Activated CD4-positive, CD25-positive, alpha-beta regulatory T cell treated with anti-CD3 and anti-CD28 coated beads, Interleukin-2, amount 50 U/mL, for 16 hours (primary cell): ENCODE results near the gene LIPA.
"Not testable (repeated sequence)": the region's sequence is repeated elsewhere in the genome, so short reads cannot be mapped to it uniquely, and the experiment has no call there.

ENCODE experiments used
- DNase-seq: peaks from one replicate; pipeline ENCODE4 v3.0.0-alpha.2; 2020; ENCODE audit warnings: low read depth, low spot score

Gene LIPA

DNA sequence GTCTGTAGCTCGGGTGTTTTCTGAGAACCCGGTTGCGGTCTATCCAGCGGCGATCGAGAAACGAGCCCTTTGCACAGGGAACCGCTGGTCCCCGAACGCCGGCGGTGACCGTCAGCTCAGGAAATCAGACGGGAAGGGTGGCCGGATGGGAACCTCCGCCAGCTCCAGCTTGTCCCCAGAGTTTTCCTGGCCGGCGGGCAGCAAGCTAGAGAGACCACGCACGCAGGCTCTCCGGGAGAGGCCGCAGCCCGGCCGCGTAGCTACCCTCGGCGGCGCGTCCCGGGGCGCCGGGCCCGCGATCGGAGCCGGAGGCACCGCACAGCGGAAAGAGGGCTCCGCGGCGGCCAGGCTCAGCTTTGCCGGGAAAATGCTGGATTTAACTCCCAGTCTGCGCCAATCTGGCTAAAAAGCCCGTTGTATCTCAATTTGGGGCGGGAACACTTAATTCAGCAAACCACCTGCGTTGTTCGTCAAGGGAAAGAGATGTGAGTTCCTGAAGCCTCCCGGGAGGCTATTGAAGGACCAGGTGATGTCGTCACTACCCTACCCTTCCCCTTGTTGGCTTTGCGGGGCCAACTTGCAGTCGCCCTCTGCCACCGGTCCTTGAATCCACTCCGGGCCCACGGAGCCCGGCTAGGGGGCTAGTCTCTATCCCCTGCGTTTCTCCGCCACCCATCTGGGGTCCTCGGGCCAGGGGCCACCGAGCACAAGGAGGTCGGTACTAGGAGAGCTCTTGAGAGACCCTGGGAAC lies 43.6 kb downstream of the LIPA start:
- no peak for DNase-seq

DNA sequence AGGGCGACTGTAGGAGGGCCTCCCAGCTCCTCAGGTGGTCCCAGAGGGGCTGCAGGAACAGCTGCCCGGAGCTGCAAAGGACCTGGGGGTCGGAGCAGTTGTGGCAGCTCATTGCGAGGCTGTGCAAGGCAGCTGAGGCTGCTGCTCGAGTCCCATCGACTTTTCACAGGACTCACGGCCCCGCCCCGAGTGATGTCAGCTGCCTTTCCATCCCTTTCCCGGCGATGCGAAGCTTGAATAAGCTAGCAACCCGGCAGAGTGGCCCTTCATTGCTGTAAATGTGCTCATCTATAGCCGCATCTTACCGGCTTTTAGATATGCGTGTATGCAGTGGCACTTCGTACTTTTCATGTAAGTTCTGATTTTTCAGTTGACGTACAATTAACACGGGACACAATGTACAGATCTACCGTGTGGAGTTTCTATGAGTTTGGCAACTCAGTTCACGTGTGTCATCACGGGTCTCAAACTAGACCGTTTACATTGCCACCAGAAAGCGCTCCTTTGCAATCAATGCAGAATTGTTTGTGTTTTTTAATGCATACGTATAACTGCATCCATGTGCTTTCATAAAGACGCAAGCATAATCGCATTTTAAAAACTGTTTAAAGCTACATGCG lies 44.3 kb downstream of the LIPA start, which contains the start of gene CH25H:
Gene CH25H, minus strand, starts transcription at position 137 of the 620 bp plus-strand sequence. Its CDS starts 25 bp downstream, at position 112.
- DNase-seq = no peak

DNA sequence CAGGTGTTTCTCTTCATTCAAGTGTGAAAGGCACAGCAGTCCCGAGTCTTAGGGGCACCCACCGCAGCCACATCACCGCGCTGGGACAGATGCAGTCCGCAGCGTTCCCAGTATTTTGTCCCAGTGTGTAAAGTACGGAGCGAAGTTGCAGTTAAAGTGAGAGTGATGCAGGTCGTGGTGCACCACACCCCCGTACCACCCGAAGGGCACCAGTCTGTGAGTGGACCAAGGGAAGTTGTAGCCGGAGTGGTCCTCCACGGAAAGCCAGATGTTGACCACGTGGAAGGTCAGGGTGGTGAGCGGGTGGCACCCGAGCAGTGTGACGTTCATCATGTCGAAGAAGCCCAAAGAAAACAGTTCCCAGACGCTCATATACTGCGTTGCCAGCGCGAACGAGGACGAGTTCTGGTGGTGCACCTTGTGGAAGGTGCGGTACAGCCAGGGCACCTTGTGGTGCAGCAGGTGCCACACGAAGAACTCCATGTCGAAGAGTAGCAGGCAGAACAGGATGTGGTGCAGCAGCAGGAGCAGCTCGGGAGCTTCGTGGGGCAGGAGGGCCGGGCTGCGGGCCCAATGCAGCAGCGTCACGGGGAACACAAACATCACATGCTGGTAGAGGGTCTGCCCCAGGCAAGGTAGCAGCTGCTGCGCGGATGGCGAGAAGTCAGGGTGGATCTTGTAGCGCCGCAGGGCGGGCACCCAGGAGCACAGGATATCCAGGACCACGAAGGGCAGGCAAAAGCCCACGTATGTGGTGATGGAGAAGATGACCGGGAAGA lies 45.0 kb downstream of the LIPA start:
- no peak for DNase-seq

DNA sequence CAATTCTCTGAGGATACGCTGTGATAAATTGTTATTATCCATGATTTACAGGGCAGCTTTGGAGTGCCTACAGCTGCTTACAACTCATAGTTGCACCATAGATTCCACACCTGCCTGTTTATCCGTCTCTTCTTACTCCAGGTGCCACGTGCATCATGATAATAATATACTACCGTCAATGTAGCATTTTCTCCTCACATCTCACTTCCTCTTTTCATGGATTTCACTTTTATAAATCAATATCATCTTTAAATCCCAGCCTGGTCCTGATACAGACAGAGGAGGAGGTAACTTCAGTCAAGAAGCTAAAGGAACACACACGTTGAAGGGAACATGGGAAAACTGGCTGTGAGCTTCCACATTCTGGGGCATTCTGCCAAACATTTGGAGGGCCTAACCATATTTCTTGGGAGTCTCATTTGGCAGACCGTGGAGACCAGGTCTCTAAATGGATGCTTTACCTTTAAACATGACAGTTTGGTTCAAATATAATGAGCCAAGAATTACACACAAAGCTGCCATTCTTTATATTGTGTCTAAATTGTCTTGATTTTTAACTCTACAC lies 46.9 kb downstream of the LIPA start:
- no peak for DNase-seq

DNA sequence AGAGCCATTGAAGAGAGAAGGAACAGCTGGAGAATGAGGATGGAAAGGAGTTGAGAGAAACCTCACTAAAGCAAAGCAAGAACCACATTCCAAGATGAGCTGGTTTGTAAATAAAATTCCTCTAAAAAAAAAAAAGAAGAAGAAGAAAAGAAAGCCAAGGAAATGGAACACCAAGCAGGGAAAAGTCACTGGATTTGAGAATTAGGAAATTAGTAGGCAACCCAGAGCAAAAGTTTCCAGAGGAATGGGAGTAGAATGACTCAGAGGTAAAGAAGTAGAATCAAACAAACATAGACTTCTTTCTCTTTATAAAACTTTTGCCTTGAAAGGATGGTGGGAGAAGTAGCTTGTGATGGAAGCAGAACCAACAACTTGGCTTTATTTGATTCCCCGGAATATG lies 48.3 kb downstream of the LIPA start:
- DNase-seq = no peak

DNA sequence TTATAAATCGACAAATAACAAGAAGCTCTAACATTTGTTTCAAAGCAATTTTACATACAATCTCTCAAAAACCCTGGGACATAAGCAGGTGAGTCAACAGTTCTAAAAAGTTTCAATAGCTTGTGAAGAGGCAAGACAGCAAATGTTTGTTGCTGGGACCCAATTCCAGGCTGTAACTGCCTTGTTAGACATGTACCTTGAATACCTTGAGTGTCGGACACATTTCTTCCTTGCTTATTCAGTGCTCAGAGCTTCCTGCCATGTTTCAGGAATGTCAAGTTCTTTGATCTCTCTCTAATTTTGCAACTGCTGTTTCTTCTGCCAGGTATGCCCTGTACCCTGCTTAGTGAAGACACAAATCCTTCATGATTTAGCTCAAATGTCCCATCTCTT lies 49.5 kb downstream of the LIPA start:
- no peak for DNase-seq

DNA sequence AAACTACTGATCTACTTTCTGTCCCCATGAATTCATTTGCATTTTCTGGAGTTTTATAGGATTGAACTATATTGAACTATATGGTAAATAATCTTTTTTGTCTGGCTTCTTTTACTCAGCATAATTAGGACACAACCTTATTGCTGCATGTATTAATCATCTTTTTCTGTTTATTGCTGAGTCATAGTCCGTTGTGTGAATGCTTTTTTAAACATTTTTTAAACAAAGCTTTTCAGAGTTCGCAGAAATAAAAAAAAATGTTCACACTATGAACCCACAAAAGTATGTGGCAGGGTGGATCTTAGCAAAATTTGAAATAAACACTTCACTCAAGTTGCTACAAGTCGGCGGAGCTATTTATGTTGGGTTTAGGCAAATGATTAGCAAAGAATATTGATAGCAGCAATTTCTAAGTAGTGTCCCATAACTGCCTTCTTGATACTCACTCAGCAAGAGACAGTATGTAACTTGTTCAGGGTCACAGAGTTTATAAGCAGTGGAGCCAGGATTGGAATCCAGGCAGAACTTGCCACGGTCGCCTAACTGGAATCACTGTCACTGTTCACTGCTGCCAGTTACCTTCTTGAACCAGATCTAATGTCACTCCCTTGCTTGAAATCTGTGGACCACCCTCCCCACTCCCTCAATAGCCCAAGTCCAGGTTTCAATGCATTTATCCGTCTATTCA lies 50.1 kb downstream of the LIPA start:
- no peak for DNase-seq

DNA sequence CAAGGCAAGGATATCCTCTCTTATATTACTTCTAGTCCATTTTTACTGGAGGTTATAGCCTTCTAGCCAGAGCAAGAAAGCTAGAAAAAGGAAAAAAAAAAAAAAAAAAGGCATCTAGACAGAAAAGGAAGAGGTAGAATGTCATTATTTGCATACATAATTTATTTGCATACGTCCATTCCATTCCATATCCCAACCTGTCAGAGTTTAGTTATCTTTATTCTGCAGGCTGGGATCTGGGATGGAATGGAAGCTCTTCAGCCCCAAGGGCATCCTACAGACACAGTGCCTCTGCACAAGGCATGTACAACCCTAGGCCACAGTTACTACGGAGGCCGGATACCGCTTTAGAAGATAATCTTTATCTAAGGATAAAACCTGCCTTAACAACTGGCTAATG lies 54.1 kb downstream of the LIPA start:
- no peak for DNase-seq

DNA sequence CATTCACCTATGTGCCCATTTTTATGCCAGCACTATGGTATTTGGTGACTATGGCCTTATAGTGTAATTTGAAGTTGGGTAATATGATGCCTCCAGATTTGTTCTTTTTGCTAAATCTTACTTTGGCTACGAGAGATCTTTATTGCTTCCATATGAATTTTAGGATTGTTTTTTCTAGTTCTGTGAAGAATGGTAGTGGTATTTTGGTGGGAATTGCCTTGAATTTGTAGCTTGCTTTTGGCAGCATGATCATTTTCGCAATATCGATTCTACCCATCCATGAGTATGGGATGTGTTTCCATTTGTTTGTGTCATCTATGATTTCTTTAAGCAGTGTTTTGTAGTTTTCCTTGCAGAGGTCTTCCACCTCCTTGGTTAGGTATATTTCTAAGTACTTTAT lies 60.3 kb downstream of the LIPA start:
- DNase-seq = not testable (repeated sequence)

DNA sequence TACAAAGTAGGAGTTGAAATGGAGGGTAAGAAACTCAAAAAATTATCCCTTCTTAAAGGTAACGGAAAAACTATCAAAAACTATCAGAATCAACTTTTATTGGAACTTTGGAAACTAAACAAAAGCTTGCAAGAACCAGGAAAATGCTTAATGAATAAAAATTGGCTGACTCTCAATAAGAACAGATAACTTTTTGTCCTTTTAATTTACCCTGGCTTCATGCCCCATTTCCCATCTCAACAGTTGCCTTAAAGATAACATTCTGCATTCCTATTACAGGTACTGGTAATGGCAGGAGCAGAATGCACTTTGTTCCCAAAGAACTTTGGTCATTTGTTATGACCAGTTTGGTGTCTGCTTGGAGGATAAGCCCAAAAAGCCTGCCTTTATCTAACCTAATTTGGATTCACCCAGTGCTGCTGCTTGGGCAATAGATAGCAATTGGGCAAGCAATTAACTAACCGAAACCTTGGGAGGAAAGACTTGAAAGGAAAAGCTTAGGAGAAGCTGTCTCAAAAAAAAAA lies 62.3 kb downstream of the LIPA start:
- no peak for DNase-seq

DNA sequence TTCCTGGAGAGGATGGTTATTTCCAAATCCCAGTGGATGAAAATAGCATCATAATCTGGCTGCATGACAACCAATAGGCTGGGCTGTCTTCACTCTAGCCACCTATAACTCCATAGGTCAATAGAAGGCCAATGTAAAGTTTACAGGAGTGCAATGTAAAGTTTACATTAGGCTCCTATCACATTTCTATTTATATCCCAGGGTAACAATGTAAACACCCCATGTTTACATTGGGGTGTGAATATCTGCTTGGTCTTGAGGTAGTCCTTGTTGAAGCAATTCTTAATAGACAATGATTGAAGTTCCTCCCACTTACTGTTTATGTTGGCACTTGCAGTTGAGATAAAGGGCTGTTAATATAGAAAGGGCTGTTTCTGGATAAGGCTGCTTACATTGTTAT lies 65.9 kb downstream of the LIPA start:
- no peak for DNase-seq

DNA sequence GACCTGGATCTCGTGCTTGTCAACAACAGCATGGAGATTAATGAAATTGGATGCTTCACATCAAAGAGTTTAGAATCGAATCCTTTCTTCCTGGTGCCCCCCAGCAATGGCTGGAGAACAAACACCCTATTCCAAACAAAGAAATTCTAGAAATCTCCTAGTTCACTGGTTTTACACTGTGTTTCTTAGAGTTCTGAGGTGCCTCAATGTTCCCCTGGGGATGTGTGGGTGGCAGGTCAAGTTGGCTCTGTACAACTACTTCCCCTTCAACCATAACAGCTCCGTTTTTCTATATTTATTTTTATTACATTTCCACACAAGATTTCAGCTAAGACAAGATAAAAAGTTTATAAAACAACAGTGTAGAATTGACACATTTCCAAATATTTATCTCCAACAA lies 66.9 kb downstream of the LIPA start:
- no peak for DNase-seq

DNA sequence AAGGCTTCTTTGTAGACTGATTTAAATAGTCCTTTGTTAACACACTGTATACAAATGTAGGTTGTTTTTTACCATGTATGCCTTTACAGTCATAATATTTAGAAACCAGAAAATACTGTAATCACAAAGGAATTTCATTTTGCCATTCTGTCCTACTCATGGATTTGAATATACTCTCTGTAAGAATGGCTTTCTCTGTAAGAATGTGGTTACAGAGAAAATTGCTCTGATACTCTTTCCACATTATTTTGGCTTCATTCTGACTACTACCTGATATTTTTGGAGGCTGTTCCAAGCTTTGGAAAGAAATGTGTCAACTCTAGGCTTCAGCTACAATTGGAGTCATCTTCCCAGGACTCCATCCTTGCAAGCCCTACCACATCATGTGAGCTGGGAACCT lies 68.0 kb downstream of the LIPA start:
- DNase-seq = no peak

DNA sequence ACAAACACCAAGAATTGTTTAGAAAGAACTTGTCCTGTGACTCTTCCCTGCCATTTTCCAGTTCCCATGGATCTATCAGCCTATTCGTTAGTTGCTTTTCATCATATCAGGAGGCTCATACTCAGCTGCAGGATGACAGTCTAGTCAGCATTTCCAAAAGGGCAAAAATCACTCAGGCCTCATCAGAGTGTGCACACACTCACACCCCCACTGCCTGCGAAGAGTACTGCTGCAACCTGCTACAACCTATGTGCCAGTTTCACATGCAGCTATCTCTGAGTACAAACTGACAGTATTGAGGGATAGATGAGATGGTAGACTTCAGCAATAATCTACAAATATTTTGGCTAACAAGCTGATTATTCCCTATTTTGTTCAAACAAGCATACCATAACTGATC lies 68.7 kb downstream of the LIPA start:
- DNase-seq = no peak

DNA sequence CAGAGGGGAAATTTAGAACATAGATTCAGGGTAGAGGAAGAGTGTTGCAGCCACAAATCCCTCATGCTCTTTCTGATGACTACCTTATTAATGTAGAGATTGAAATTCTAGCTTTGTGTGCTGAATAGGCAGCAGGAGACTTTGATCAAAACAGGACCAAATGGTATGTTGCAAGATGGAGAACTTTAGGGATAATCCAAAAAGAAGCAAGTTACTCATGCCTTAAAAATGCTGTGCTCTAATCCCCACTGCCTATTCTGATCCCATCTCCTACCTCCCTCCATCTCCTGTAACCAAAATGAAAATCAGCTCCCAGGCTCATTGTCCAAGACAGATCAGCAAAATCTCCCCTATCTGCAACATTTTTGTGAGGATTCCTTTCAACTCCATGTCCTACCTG lies 75.8 kb downstream of the LIPA start:
- DNase-seq = no peak

DNA sequence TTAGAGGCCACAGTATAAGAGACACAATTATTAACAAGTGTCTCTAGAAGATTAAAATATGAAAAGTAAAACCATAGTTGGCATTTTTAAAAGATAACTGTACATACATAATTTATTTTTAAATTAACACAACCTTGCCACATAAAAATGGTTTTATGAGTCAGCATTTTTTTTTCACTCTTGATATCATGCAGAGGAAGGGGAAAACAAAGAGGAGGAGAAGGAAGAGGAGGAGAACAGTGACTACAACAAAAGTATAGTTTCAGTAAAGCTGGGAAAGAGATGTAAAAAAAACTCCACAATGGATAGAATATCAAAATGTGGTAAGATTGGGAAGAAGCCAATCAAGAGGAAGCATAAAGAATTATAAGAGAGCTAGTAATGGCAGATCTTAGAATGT lies 78.5 kb downstream of the LIPA start:
- no peak for DNase-seq

DNA sequence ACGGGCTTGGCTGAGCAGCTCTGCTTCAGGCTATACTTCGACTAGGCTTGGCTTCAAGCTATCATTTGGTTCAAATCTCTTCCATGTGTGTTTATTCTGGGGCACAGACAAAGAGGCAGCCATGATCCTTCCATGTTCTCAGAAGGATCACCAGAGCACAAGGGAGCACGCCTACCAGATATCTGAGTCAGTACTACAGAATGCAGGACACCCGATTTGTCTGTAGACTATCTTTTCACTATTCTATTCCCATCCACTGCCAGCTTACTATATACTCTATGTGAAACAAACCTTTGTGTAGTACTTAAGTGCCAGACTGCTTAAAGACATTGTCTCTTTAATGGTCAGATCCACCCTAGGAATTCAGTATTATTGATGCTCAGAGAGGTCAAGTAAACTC lies 79.6 kb downstream of the LIPA start:
- no peak for DNase-seq

DNA sequence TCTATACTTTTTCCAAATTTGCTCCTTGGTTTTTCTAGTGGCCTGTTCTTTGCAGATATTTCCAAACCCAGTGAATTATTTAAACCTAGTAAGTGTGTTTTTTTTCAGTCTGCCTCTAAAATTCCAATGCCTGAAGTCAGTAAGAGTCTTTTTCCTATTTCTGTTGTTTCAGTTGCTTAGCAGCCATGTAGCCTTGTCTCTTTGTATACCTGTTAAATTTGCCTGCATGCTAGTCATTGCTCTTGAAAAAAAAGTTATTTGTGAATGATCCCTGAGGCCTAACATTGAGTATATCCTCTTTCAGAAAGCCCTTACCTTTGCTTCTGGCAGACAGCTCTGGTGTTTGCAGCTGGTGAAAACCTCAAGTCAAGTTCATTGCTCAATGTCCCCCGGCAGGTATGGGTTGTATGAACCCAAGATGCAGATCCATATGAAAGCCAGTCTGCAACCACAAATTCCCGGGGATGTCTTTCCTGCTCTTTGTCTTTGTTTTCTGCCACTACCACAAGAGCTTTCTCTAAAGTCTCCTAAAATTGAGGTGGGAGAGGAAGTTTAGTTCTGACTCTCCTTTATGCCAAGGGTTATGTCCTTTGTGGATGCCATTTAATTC lies 80.2 kb downstream of the LIPA start:
- DNase-seq = no peak

DNA sequence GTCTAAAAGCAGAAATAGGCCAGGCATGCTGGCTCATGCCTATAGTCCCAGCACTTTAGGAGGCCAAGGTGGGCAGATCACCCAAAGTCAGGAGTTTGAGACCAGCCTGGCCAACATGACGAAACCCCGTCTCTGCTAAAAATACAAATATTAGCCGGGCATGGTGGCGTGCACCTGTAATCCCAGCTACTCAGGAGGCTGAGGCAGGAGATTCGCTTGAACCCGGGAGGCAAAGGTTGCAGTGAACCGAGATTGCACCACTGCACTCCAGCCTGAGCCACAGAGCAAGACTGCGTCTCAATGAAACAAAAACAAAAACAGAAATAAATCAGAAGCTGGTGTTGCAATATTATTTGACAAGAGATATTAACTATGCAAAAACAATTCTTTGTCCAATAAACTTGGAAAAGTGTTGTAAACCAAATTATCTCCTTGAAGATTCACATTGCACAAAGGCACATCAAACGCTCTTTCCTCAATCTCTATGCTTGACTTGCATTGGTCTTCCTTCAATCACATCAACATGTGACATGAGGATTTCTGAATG lies 83.1 kb downstream of the LIPA start:
- not testable (repeated sequence) for DNase-seq

DNA sequence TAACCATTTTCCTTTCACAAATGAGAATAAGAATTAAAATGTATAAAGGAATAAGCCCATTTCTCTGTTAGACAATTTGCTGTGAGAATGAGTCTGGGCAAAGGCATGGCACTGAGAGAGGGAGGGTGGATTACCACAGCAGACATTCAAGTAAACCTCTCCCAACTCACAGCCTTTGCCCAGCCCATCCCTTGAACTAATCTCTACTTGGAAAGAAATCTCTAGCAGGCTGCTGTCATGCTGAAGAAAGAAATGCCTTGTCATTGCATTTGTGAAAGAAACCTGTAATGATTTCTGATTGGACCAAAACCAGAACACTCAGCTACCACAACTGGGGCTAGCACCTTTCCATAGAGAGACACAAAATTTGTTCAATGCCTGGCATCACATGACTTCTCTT lies 83.7 kb downstream of the LIPA start:
- DNase-seq = no peak

DNA sequence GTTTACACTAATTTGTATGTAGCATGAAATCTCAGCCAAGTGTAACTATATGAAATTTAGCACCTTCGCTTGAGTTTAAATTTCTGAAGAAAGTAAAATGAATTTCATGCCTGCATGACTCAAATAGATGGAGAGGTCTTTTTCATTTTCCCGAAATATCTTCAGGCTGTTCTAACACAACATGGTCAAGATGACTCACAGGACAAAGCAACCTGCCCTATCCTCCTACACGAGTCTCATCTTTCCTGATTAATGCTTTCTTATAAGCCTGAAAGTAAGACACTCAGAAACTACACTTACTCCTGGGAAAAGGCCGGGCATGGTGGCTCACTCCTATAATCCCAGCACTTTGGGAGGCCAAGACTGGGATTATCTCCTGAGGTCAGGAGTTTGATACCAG lies 85.7 kb downstream of the LIPA start:
- no peak for DNase-seq
